Fibroblast of lung (primary cell): ENCODE measurements around the gene NRXN2. TPM values are rescaled to one million over a fixed set of nuclear protein-coding genes. Genes with fewer than 3 reads are reported as not detected.

Experiments
- DNase-seq, 2 donors: peaks; one replicate each; pipeline versions ENCODE4 v3.0.0 to v3.0.0-alpha.2; 2010; ENCODE audit warnings: low read depth in 2 of 2
- H2AFZ ChIP-seq: 2 replicates; pipeline ENCODE4 v1.5.1; 2012; ENCODE audit warnings: low read length, control low read depth, inconsistent platforms
- H3K27ac ChIP-seq: 2 replicates; pipeline ENCODE4 v1.5.1; 2011; ENCODE audit warnings: low read length, control low read depth; ENCODE audit not compliant: insufficient read depth
- H3K27me3 ChIP-seq: 2 replicates; pipeline ENCODE4 v1.5.1; 2011; ENCODE audit warnings: mild to moderate bottlenecking, low read length; ENCODE audit not compliant: control insufficient read depth, insufficient read depth
- H3K36me3 ChIP-seq: 2 replicates; pipeline ENCODE4 v1.5.1; 2011; ENCODE audit warnings: low read length; ENCODE audit not compliant: control insufficient read depth, insufficient read depth
- H3K4me1 ChIP-seq: 2 replicates; pipeline ENCODE4 v1.5.1; 2011; ENCODE audit warnings: low read length; ENCODE audit not compliant: control insufficient read depth, insufficient read depth; ENCODE audit errors: extremely low read depth
- H3K4me2 ChIP-seq: 2 replicates; pipeline ENCODE4 v1.5.1; 2011; ENCODE audit warnings: low read length, control low read depth; ENCODE audit not compliant: insufficient read depth; ENCODE audit errors: extremely low read depth
- H3K4me3 ChIP-seq, 4 experiments: fragments of 200-600 bp in 1 of 4; sonication (generic) in 1 of 4; replicated peaks in 1 of 4; 2 replicates each; pipeline ENCODE4 v1.5.1; 2011 to 2016; ENCODE audit warnings: low read length in 4 of 4, low read depth in 3 of 4, mild to moderate bottlenecking in 3 of 4, control low read depth in 2 of 4, inconsistent platforms in 1 of 4, mixed read lengths in 1 of 4; ENCODE audit not compliant: insufficient read depth in 1 of 4; ENCODE audit errors: control extremely low read depth in 1 of 4
- H3K79me2 ChIP-seq: 2 replicates; pipeline ENCODE4 v1.5.1; 2012; ENCODE audit warnings: mild to moderate bottlenecking, low read length, inconsistent platforms; ENCODE audit not compliant: control insufficient read depth, insufficient read depth
- H3K9ac ChIP-seq: 2 replicates; pipeline ENCODE4 v1.5.1; 2011; ENCODE audit warnings: mild to moderate bottlenecking, low read length, control low read depth; ENCODE audit not compliant: insufficient read depth
- H3K9me3 ChIP-seq: 2 replicates; pipeline ENCODE4 v1.5.1; 2012; ENCODE audit warnings: low read depth, low read length; ENCODE audit not compliant: control insufficient read depth, insufficient read depth
- H4K20me1 ChIP-seq: 2 replicates; pipeline ENCODE4 v1.5.1; 2011; ENCODE audit warnings: low read length; ENCODE audit not compliant: control insufficient read depth, insufficient read depth; ENCODE audit errors: extremely low read depth
- EZH2 ChIP-seq: IDR thresholded peaks from 2 replicates; pipeline ENCODE4 v1.5.1; 2012; ENCODE audit warnings: low read length, control low read depth, mild to moderate bottlenecking; ENCODE audit errors: missing control alignments
- polyA plus RNA-seq, 2 donors: library from polyadenylated mRNA; depleted of rRNA in 1 of 2; stranded (reverse) in 1 of 2; unstranded in 1 of 2; fragments of >200 nt; gene quantifications; 2 replicates each; pipeline ENCODE4 v1.2.1, GENCODE V29; 2011 to 2012; ENCODE audit warnings: missing spikeins in 1 of 2
- total RNA-seq: library from RNA; depleted of rRNA; stranded (reverse); fragments of >200 nt; gene quantifications from 2 replicates; pipeline ENCODE4 v1.2.1, GENCODE V29; 2014
- TF ChIP-seq, protein P1 (sequence below), 2 donors: IDR thresholded peaks in 1 of 2; conservative IDR thresholded peaks in 1 of 2; 1 replicate in 1 of 2; 2 replicates in 1 of 2; pipeline ENCODE4 v1.5.1; 2011 to 2012; ENCODE audit warnings: low read length in 2 of 2, control low read depth in 1 of 2, inconsistent platforms in 1 of 2, low read depth in 1 of 2, mild to moderate bottlenecking in 1 of 2

The NRXN2 gene
- total and polyA plus RNA-seq, 2 donors (not counting 1 experiment from before 2014, with no cell fraction given) = under 0.01 to 0.75 TPM

- no peak for DNase-seq
- Histone ChIP-seq H3K4me1 (no peaks in the 10 kb centered on the region), H3K27me3 (no peaks in the 10 kb centered on the region), H2AFZ (no peak overlapping the region), H3K4me3 (no peak overlapping the region), H3K27ac (no peak overlapping the region), H3K9me3 (no peaks in the 10 kb centered on the region), H3K79me2 (no peaks in the 10 kb centered on the region), H3K9ac (no peak overlapping the region), H3K4me2 (no peak overlapping the region), H4K20me1 (no peaks in the 10 kb centered on the region), H3K36me3 (no peaks in the 10 kb centered on the region)
- no peak for TF ChIP-seq EZH2
- TF ChIP-seq, protein P1, sequence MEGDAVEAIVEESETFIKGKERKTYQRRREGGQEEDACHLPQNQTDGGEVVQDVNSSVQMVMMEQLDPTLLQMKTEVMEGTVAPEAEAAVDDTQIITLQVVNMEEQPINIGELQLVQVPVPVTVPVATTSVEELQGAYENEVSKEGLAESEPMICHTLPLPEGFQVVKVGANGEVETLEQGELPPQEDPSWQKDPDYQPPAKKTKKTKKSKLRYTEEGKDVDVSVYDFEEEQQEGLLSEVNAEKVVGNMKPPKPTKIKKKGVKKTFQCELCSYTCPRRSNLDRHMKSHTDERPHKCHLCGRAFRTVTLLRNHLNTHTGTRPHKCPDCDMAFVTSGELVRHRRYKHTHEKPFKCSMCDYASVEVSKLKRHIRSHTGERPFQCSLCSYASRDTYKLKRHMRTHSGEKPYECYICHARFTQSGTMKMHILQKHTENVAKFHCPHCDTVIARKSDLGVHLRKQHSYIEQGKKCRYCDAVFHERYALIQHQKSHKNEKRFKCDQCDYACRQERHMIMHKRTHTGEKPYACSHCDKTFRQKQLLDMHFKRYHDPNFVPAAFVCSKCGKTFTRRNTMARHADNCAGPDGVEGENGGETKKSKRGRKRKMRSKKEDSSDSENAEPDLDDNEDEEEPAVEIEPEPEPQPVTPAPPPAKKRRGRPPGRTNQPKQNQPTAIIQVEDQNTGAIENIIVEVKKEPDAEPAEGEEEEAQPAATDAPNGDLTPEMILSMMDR (conservative IDR thresholded peaks at IDR 0.05 in 1 of 2, IDR thresholded peaks at IDR 0.05 in 1 of 2; ENCODE audit: low read depth in 1 of 2, low read length in 2 of 2) = no peak
Observed at GRCh38 chr11:64582885-64583284, 140.1 kb downstream of the NRXN2 start.

DNA sequence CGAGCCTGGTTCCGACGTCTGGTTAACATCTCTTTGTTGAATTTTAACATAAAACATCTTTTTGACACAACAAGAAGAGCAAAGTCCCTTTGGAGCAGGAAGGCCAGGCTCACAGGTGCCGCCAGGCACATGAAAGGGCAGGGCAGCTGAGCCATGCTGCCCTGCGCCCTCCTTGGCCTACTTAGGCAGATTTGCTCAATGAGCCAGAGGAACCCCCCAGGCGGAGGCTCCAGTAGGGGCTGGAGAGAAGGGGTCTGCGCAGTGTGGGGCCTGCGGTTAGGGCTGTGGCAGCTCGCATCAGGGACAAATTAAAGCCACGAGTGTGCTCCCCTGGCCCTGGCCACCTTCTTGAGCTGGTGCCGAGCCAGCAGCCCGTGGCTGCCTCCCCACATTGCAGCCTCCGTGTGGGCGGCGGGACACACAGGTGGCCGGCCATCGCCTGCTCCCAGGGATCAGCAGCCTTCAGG lies 141.9 kb downstream of the NRXN2 start:
- DNase-seq = no peak
- no peak overlapping the region for H2AFZ ChIP-seq
- no peaks in the 10 kb centered on the region for H3K27me3 ChIP-seq
- no peak overlapping the region for H3K4me3 ChIP-seq
- no peaks in the 10 kb centered on the region for H3K4me1 ChIP-seq
- H3K79me2 ChIP-seq = no peaks in the 10 kb centered on the region
- TF ChIP-seq, protein P1 (conservative IDR thresholded peaks at IDR 0.05 in 1 of 2, IDR thresholded peaks at IDR 0.05 in 1 of 2; ENCODE audit: low read depth in 1 of 2, low read length in 2 of 2) = no peak
- TF ChIP-seq EZH2 = no peak
- H3K9me3 ChIP-seq = no peaks in the 10 kb centered on the region
- H3K36me3 ChIP-seq = no peaks in the 10 kb centered on the region
- no peak overlapping the region for H3K4me2 ChIP-seq
- no peak overlapping the region for H3K27ac ChIP-seq
- H3K9ac ChIP-seq = no peak overlapping the region
- H4K20me1 ChIP-seq = no peaks in the 10 kb centered on the region

- Histone ChIP-seq H3K9ac (no peak overlapping the region), H3K9me3 (no peaks in the 10 kb centered on the region), H3K27me3 (no peaks in the 10 kb centered on the region), H3K4me2 (no peak overlapping the region), H3K4me3 (no peak overlapping the region), H2AFZ (no peak overlapping the region), H3K79me2 (no peaks in the 10 kb centered on the region), H3K36me3 (no peaks in the 10 kb centered on the region), H3K4me1 (no peaks in the 10 kb centered on the region), H3K27ac (no peak overlapping the region), H4K20me1 (no peaks in the 10 kb centered on the region)
- no peak for TF ChIP-seq EZH2
- TF ChIP-seq, protein P1 (conservative IDR thresholded peaks at IDR 0.05 in 1 of 2, IDR thresholded peaks at IDR 0.05 in 1 of 2; ENCODE audit: low read depth in 1 of 2, low read length in 2 of 2) = no peak
- peak in 1 of 2 donors; percentile 4 for DNase-seq
Observed at GRCh38 chr11:64580412-64580811, 142.6 kb downstream of the NRXN2 start.
